DND-41 (cell line): ENCODE results near the gene RAD51B.

Experiments
- EZH2 ChIP-seq: IDR thresholded peaks from 3 replicates; pipeline ENCODE4 v1.6.1; 2012; ENCODE audit warnings: borderline replicate concordance, low read depth, mild to moderate bottlenecking, moderate library complexity, low read length, inconsistent platforms; ENCODE audit not compliant: severe bottlenecking
- TF ChIP-seq, protein P1 (sequence below): IDR thresholded peaks from 2 replicates; pipeline ENCODE4 v1.5.1; 2012; ENCODE audit warnings: borderline replicate concordance, low read length, moderate library complexity, mild to moderate bottlenecking; ENCODE audit not compliant: poor library complexity, severe bottlenecking; ENCODE audit errors: extremely low read depth

DNA sequence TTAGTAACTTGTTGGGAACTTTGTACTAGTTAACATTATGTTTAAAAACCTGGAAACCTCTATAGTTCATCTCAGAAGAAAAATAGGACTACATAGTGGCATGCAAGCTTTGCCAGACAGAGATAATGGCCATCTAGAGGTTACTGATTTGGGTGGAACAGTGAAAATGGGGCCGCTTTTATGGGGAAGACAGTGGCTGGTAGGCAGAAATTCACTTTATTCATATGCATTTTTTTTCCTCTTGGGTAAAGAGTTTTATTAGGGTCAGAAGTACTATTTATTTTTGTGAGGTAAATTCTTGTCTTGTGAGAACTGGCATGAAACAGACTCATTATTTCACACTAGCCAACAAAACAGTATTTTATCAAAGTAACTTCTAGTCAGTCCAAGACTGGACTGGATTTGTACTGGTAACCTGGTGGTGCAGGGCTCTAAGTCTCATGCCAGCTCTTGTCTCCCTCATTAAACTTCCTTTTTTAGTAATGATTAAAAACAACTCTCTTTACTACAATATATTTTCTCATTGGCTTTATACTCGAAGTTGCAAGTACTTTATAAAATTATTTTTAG, 345.8 kb downstream of the RAD51B start:
- TF ChIP-seq, protein P1, sequence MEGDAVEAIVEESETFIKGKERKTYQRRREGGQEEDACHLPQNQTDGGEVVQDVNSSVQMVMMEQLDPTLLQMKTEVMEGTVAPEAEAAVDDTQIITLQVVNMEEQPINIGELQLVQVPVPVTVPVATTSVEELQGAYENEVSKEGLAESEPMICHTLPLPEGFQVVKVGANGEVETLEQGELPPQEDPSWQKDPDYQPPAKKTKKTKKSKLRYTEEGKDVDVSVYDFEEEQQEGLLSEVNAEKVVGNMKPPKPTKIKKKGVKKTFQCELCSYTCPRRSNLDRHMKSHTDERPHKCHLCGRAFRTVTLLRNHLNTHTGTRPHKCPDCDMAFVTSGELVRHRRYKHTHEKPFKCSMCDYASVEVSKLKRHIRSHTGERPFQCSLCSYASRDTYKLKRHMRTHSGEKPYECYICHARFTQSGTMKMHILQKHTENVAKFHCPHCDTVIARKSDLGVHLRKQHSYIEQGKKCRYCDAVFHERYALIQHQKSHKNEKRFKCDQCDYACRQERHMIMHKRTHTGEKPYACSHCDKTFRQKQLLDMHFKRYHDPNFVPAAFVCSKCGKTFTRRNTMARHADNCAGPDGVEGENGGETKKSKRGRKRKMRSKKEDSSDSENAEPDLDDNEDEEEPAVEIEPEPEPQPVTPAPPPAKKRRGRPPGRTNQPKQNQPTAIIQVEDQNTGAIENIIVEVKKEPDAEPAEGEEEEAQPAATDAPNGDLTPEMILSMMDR, result no peak
- TF ChIP-seq EZH2, result no peak
